ENCODE measurements around the gene YKT6.

Gene YKT6

GRCh38 chr7:44217852-44218402 lies 17.1 kb downstream of the YKT6 start:
- DNase-seq (ENCODE audit: low read depth in 2 of 2), result no peak
- H3K4me3 ChIP-seq (replicated peaks in 1 of 2; ENCODE audit: low read depth in 2 of 2, low read length in 2 of 2), result no peak overlapping the region
- TF ChIP-seq CTCF (IDR thresholded peaks at IDR 0.05; ENCODE audit: low read depth, low read length), result no peak

GRCh38 chr7:44218418-44219201 lies 17.8 kb downstream of the YKT6 start:
- DNase-seq (ENCODE audit: low read depth in 2 of 2), result peak in 1 of 2 donors; percentile 22
- no peak overlapping the region for H3K4me3 ChIP-seq (replicated peaks in 1 of 2; ENCODE audit: low read depth in 2 of 2, low read length in 2 of 2)
- no peak for TF ChIP-seq CTCF (IDR thresholded peaks at IDR 0.05; ENCODE audit: low read depth, low read length)

GRCh38 chr7:44219371-44220045 lies 18.7 kb downstream of the YKT6 start:
- TF ChIP-seq CTCF (IDR thresholded peaks at IDR 0.05; ENCODE audit: low read depth, low read length), result no peak
- no peak for DNase-seq (ENCODE audit: low read depth in 2 of 2)
- no peak overlapping the region for H3K4me3 ChIP-seq (replicated peaks in 1 of 2; ENCODE audit: low read depth in 2 of 2, low read length in 2 of 2)

- H3K4me3 ChIP-seq (replicated peaks in 1 of 2; ENCODE audit: low read depth in 2 of 2, low read length in 2 of 2), result no peak overlapping the region
- no peak for TF ChIP-seq CTCF (IDR thresholded peaks at IDR 0.05; ENCODE audit: low read depth, low read length)
- no peak for DNase-seq (ENCODE audit: low read depth in 2 of 2)
Observed at GRCh38 chr7:44220046-44220357, 19.2 kb downstream of the YKT6 start.

GRCh38 chr7:44220358-44221112 lies 19.8 kb downstream of the YKT6 start:
- no peak for TF ChIP-seq CTCF (IDR thresholded peaks at IDR 0.05; ENCODE audit: low read depth, low read length)
- no peak for DNase-seq (ENCODE audit: low read depth in 2 of 2)
- no peak overlapping the region for H3K4me3 ChIP-seq (replicated peaks in 1 of 2; ENCODE audit: low read depth in 2 of 2, low read length in 2 of 2)

GRCh38 chr7:44221231-44221791 lies 20.5 kb downstream of the YKT6 start:
- peak; percentile 24 for TF ChIP-seq CTCF (IDR thresholded peaks at IDR 0.05; ENCODE audit: low read depth, low read length)
- DNase-seq (ENCODE audit: low read depth in 2 of 2), result peak; percentile 10 to 19

More at GRCh38 chr7:44221231-44221791, 20.5 kb downstream of the YKT6 start:
- no peak overlapping the region for H3K4me3 ChIP-seq (replicated peaks in 1 of 2; ENCODE audit: low read depth in 2 of 2, low read length in 2 of 2)
